ENCODE data around the gene RPAP3.

The RPAP3 gene

DNA sequence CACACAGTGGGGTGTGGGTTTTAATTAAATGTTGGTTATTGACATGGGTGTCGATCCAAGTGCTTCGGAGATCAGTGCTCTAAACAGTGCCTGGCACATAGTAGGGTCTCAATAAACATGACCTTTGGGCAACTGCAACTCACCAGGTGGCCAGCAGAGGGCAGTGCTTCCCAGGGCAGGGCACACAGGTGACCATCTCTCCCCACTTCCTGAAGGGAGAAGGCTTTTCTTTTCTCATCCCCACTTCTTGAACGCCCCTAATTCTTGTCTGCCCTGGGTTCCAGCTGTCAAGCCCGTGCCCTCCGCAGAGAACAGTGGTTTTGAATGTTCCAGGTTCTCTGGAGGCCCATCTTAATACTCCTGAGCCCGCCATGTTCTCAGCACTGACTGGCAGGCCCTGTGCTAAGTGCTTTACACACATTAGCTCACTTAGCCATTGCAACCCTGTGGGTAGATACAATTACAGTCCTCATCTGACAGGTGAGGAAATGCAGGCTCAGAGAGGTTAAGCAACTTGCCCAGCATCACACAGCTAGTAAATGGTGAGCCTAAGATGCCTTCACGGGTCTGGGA lies 36.5 kb upstream of the RPAP3 start:
- no peak for DNase-seq

DNA sequence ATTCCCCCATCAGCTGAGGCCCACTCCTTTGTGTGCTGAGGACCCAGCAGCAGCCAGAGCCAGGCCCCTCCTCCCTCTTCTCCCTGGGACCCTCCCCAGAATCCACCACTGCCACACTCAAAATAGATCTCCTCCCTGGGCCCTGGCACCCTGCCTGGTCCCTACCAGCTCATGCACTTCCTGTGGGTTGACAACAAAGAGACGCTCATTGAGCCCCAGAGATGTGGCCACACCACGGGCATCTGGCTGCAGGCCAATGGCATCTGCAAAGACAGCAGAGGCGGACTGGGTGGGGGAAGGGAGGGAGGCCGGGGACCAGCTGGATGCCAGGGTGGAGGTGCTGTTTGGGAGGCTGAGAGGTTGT lies 35.5 kb upstream of the RPAP3 start:
- peak; percentile 50 for DNase-seq

DNA sequence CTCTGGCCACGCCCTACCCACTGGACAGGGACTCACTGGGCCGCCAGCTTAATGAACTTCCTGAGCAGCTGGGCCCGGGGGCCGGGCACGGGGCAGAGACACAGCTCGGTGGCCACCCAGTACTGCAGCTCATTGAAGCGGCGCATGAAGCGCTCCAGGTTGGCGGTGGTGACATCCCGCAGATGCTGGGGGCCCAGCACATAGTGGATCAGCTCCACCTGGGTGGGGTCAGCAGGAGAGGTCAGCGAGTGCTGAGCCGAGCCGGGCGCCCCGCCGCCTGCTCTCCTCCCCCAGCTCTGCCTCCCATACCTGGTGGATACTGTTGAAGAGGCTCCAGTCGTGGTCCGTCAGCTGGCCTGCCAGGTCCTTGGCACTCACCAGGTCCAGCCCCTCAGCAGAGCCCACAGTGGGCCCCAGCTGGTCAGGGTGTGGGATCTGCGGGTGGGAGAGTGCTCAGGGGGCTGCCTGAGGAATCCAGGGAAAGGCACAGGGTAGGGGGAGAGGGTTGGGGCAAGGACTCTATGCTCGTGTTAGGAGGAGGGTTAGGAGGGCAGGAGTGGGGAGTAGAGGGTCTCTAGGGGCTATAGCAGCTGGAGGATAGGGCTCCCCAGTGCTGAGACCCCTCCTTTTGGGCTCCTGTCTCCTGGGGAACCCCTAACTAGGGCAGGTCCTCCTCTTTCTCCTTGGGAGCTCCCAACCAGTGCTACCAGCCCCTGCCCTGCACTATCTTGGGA lies 34.9 kb upstream of the RPAP3 start:
- no peak for DNase-seq

DNA sequence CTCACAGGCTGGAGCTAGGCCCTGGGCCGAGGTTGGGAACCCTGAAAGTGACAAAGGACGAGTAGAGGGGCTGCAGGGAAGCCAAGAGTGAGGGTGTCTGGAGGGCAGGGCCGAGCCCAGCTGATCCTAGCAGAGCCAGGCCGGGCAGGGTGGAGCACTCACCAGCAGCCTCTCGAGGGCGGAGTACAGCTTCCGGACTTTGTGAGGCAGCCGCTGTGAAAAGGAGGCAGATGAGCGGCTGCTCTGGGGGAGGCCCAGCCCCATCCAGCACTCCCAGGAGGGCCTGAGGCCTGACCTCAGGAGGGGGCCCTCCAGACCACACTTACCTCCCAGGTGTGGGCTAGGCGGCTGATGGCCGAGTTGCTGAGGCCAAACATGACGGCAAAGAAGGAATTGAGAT lies 34.1 kb upstream of the RPAP3 start:
- DNase-seq: no peak

DNA sequence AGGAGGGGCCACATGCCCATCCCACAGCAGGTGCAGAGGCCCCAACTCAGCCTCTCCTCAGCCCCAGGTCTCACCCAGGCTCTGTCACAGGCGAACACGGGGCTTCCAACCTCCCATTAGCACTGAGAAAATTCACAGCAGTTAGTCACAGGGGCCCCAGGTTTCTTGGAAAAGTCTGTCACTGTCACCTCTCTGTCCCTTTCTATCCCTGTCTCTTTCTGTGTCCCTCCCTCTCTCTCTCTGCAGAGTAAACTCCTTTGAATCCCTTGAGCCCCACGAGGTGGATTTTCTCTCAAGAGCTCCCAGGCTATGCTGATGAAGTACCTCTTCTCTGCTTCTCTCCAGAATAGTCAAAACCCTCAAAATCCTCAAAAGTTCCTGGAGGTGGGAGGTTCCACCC lies 33.5 kb upstream of the RPAP3 start:
- DNase-seq: no peak

DNA sequence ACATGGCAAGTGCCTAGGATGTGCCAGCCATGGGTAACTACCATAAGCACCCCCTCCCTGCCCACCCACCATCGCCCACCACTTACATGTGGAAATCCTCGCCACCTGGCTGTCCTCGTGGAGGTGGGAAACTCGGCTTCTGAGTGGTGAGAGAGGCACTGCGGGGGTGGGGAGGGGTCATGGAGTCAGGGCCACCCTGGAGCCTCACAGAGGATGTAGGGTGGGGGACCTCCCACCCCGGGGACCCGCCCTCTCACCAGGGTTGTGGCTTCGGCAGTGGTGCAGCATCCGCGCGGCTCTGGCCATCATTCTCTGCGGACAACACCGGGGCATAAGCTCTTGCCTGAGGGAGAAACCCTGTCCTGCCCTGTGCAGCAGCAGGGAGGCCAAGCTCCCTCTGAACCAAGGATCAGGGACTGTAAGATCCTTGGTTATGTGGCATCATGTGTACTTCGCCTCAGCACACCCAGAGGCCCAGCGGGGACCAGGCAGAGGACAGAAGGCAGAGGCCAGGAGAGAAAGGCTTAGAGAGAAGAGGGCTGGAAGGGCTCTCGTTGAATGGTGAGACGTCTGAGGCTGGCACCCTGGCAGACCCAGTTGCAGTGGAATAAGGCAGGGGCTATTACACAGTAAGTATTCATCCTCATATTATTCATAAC lies 32.2 kb upstream of the RPAP3 start:
- DNase-seq: no peak

DNA sequence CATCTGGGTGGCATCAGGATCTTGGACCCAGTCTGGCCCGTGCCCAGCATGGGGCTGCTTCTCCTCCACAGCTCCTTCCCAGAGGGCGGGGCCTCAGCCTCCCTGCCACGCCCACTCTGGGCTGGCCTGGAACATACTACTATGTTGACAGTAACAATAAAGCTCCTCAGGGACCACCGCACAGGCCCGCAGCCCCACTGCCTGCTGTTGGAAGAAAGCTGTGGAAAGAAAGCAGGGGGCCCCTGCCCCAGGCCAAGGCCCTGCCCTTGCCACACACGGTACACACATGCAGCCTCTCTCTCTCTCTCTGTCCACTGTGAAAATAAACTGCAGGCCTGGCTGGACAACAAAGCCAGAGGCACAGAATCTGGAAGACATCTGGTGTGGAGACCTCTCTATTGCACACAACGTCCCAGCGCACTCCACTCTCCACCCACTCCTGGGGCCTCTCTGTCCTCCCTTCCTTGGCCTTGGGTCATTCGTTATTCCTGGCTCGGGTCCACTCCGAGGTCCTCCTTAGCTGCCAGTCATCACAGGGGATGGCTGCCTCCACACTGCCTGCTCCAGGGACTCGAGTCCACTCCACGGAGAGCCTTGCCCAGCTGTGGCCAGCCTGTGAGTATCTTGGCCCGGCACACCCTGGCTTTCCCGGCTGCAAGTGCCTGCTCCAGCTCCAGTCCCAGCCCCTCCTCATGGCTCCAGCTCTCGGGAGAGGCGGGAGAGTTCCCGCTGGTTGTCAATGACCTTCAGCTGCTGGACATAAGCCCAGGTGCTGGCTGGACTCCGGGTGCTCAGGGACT lies 31.2 kb upstream of the RPAP3 start:
- DNase-seq: no peak

DNA sequence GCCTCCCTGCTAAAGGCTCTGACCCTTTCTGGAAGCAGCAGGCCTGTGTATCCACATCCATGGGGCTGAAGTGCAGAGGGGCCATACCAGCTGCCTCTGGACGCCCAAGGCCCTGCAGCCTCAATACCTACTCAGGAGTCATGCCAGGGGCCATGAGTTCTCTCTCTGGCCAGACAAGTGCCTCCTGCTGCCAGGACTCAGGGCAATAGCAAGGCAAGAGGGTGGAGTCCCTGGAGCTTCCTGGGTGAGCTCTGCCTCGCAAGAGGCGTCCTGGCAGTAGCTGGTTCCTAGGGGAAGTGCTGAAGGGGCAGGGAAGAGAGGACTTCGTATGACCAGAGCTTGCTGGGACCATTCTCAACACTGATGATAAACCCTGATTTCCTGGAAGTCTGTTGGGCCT lies 30.4 kb upstream of the RPAP3 start:
- DNase-seq: no peak

DNA sequence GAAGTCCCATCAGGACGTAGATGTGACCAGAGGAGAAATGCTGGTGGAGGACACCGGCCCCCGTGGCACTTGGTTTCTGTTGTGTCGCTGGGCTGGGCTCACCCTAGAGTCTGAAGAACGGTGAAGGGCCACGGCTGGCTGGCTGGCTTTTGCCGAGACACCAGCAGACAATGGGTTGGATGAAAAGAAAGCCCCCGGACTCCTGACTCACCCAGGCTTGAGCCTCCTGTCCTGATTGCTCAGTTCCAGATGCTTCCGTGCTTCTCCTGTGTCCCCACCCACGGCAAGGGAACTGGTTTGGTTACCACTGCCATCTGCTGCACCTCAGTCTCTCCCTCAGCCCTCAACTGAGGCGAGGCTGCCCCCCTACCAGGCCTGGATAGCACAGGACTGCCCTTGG lies 29.8 kb upstream of the RPAP3 start:
- DNase-seq: no peak

DNA sequence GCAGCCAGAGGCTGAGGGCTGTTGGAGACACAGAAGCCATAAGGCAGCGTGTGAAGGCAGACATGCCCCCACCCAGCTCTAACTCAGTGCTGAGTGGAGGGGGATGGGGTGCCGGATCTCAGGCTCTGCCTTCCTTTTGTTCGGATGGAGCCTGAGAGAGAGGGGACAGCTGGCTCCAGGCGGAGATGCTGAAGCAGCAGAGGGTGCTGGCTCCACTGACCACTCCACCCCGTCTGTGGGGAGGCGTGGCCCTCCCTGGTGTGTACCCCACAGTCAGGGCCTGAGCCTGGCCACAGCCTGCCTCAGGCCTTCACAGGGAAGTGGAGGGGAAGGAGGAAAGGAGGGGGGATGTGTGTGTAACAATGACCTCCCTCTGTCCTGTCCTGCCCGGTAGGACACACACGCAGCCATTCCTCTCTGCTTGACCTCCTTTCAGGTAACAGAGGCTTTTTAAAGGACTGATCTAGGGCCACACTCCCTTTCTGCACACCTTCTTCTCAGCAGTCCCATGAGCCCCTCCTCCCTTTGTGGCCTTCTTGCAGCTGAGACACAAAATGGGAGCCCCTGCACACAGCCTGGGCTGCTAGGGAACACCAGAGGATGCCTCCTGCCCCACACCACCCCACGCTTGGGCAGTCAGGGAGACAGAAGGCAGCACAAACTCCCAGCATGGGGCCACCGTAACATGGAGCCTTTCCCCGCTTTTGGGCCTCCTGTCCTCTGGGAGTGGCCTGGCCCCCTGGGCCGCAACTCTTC lies 29.1 kb upstream of the RPAP3 start:
- DNase-seq: no peak

DNA sequence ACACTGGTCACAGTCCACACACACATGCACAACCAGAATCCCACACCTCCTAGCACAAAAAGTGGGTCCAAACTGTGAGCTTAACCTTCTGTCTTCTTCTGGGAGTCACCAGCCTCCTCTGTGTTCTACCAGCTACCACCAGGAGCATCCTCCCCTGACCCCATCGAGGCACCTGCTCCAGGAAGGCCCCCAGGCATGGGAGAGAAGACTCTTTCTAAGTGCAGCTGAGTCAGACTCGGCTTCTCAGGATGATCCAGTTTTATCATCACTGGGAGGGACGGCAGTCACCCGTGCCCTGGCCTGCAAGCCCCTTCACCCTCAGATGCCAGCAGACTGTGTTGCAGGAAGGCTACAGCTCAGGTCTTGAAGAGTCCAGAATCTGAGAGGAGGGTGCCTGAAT lies 27.3 kb upstream of the RPAP3 start:
- DNase-seq: no peak

DNA sequence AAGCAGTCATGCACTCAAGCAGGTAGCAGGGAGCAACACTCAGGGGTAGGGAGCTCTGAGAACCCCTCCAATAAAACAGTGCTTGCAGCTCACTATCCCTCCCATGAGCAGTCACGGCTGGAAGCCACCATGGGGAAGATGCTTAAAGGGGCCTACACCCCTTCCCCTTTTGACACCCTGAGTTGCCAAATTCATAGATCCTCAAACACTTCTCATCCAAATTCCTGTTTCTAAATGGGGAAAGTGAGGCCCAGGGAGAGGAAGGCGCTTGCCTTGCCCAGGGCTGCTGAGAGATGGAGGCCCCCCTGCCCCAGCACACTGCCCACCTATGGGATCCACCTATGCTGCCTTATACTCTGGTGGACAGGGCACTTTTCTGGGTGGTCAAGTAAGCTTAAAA lies 26.7 kb upstream of the RPAP3 start:
- DNase-seq: no peak

DNA sequence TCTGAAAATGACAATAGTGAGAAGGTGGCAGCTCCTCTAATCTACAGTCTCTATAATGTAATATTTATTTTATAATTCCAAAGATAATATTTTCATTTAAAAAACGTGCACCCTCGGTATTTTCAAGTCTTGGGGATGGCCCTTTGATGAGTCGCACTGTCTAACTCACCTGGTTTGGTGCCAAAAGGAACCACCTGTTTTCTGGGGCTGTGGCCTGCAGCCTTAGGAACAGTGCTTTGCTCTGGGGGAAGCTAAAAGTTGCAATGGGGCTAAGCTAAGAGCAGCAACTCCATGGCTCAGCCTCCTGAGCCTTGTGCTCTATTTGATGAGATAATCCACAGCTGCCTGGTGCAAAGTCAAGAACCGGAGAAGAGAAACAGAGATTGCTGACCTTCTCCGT lies 25.9 kb upstream of the RPAP3 start:
- DNase-seq: no peak

DNA sequence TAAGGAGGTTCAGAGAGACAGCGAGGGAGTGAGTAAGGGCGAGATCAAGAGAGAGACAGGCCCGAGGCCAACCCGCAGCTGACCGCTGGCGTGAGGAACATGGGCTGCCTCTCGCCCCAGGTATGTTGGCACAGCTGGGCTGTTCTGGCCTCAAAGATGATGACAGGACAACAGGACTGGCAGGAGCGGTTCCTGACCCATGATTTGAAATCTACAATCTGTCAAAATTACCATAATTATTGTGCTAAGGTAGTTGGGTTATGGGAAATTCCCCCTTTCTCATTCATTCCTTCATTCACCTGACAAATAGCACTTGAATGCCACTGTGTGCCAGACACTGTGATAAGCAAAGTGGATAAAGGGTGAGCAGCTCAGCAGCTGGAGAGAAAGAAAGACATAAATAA lies 24.5 kb upstream of the RPAP3 start:
- DNase-seq: no peak

DNA sequence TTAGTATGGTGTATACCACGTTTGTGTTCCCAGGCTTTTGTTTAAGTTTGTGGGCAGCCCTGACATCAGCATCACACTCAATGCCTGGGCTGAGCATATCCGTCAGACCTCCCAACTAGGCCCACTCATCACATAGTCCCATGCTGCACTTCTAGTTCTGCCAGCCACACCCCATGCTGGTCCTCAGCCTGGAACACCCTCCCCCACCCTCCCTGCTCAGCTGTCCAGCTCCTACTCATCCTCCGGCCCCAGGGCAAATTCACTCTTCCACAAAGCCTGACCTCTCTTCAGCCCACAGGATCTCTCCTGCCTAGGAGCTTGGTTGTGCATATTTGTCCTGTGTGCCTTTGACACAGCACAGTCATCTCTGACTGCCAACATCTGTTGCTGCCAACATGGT lies 23.4 kb upstream of the RPAP3 start:
- DNase-seq: no peak

DNA sequence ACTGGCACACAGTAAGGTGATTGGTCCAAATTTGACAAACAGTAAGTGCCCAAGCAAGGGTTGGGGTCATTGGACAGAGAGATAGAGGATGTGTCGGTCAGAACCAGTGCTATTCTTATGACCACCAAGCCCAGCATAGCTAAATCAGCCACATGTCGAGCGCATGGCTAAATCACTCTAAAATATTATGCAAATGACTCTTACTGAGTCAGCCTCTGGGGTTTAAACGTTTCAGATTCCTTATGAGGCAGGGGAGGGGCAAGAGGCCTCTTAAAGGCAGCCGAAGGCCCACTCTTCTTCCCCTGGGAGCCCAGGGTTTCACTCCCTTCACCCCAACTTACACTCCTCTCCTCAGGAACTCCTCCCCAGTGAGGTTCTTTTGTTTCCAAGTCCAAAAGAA lies 20.1 kb upstream of the RPAP3 start:
- no peak for DNase-seq

DNA sequence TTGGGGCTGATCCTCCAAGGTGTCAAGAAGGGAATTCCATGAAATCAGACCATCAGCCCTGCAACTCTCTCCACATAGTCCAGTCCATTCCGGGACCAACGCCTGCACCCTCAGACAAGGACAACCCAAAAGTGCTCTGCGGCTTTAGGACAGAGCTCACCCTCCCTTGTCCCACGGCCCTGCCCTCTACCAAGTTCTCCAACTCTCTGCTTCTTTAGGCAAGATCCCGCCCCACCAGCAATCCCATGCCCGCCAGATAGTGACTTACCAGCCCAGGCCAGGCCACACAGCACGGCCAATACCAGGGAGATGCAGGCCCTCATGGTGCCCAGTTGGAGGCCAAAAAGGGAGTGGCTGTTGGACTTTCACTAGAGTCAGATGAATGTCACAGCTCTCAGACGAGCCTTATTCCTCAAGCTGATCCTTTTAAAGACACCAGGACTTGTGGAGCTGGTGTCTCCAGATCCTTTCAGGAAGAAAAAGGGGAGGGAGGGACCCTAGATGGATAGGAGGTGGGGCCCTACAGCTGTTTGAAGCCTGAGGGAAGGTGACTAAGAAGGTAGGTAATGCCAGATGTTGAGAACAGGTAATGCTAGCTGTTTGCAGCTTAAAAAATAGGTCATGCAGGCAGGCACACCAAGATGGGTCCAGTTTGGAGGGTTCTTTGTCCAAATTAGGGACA lies 19.4 kb upstream of the RPAP3 start, which contains the start of gene ENDOU:
ENDOU (minus strand) TSS at position 400 of the 682 bp plus-strand sequence; CDS start at position 323, 77 bp downstream.
- no peak for DNase-seq

DNA sequence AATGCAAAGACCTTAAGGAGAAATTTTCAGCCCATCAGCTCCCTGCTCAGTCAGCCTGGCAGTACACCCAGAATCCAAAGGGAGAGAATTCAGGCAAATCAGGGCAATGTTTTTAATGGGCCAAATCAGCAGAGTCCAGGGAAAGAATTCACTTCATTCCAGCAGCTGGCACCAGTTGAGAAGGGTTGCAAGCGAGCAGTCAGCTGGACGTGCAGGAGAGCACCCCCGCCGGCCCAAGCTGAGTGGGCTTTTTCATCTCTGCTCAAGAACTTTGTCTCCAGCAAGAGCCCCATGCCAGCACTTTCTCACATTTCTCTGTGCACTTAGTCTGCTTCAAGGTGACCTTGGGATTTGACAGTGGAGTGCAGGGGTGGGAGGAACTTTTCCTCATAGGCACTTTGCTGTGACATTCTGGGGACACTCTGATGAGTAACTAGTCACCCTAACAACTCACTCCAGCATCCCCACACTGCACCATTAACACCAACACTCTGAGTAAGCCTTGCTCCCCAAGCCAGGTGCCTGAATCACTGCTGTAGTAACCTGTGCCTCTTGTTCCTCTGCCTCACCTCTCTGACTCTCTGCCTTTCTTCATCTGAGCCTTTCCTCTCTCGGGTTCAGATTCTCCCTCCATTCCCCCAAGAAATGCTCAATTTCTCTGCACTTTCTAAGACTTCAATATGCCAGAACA lies 17.3 kb upstream of the RPAP3 start:
- DNase-seq: no peak

DNA sequence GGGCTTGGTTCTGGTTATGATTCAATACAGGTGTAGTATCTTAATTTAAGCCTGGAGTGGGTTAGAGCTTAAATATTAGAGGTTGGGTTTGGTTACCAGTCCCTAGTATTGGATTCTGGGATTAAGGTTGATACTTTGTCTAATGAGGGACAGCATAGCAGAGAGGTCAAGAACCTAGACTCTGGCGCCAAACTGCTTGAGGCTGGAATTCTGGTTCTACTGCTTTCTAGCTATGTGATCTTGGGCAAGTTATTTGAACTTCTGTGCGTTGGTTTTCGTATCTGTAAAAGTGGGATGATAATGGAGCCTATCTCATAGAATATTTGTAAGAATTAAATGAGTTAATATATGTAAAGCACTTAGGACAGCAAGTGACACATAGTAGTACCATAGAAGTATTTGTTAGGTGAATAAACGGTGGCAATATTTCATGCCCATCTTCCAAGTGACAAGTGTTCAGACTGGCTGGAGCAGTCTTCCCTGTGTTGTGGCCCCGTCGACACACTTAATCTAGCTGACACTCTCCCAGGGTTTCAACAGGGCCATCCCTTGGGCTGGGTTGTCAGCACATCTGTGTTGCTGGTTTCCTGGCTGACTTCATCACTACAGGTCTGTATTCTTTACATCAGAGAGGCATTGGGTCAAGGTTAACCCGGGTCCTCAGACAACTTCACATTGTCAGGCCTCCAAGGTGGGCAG lies 16.5 kb upstream of the RPAP3 start:
- DNase-seq: no peak

DNA sequence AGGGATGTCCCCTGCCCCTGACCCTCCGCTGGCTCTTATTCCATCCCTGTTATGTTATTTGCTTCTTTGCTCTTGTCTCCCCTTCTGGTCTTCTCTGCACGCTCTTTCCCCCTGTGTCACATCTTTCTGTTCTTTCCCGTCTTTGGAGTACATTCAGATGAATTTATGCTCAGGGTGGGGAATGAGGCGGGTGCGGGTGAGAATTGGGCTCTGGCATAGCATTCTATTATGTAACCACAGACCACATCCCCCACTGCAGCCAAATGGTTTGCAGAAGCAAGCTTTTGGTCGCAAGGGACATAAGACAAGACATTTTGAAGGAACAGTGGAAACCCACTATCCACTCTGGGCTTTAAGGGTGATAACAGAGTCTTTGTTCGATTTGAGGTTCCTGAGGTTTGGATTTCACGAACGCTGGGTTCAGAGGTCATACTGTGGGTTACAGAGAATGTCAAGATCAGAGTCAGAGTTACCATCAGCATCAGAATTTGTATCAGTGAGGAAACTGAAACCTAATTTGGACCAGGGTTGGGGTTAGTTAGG lies 15.7 kb upstream of the RPAP3 start:
- no peak for DNase-seq

DNA sequence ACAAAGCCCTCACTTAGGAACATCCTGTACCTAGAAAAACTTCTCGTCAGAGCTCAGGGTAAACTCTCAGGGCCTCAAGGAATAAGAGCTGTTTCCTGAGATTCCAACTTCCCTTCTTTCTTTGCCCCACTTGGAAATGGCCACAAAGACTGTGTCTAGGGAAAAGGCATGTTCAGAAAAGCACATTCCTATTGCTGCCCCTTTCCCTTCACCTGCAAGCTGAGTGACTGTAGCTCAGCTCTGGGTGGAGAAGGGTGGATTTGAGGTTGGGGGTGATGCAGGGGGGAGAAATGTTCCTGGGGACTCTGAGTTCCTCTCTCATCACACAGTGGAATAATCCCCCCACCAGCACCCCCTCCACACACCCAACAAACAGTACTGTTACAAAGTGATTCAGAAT lies 12.7 kb upstream of the RPAP3 start:
- DNase-seq: no peak

All from NCI-H1694 treated with DMSO at 0.1 percent for 48 hours (cell line).